GM12872 (cell line): ENCODE data around the gene UBASH3B.

Source experiments
- TF ChIP-seq, protein P1 (sequence below): IDR thresholded peaks from 3 replicates; pipeline ENCODE4 v1.5.1; 2011; ENCODE audit warnings: low read depth, mild to moderate bottlenecking, low read length, moderate library complexity; ENCODE audit not compliant: insufficient read depth

UBASH3B gene

GRCh38 chr11:122728561-122728960 is 73.0 kb downstream of the UBASH3B start:
- TF ChIP-seq, protein P1, sequence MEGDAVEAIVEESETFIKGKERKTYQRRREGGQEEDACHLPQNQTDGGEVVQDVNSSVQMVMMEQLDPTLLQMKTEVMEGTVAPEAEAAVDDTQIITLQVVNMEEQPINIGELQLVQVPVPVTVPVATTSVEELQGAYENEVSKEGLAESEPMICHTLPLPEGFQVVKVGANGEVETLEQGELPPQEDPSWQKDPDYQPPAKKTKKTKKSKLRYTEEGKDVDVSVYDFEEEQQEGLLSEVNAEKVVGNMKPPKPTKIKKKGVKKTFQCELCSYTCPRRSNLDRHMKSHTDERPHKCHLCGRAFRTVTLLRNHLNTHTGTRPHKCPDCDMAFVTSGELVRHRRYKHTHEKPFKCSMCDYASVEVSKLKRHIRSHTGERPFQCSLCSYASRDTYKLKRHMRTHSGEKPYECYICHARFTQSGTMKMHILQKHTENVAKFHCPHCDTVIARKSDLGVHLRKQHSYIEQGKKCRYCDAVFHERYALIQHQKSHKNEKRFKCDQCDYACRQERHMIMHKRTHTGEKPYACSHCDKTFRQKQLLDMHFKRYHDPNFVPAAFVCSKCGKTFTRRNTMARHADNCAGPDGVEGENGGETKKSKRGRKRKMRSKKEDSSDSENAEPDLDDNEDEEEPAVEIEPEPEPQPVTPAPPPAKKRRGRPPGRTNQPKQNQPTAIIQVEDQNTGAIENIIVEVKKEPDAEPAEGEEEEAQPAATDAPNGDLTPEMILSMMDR = no peak

DNA sequence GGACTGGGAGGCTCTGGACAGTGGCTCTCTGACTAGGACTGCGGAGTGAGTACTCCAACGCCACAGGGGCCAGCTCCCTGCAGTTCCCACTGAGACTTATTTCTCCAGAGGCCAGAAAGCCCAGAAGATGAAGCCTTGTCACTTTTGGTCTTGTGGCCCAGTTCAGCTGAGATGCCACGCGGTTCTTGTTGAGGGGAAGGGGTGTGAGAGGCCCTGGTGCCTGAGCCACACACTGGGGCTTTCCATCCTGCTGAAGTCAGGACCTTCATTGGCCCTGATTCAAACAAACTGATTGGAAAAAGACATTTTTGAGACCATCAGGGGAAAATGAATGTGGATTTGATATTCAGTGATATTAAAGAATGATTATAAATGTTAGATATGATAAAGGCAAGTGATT is 73.6 kb downstream of the UBASH3B start:
- TF ChIP-seq, protein P1 = no peak

GRCh38 chr11:122731500-122731913 is 76.0 kb downstream of the UBASH3B start:
- TF ChIP-seq, protein P1 = no peak

- TF ChIP-seq, protein P1 = no peak
These were observed 77.1 kb downstream of the UBASH3B start for GRCh38 chr11:122732342-122733315.

DNA sequence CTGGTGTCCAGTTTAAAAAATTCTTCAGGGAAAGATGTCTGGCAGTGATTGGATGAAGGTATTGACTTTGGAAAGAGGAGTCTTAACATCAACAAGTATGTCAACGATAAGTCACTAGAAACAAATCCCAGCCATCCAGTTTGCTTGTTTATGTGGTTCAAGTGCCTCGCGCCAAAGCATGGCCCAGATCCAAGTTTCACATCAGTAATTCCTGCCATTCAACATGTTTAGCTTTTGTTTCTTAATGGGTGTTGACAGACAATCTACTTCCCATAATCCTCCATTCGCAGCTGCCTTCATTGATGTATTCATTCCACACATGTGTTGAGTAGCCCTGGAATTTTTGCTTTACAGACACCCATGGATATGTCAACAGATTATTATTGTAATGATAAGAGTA is 77.8 kb downstream of the UBASH3B start:
- TF ChIP-seq, protein P1 = no peak

GRCh38 chr11:122734848-122735496 is 79.5 kb downstream of the UBASH3B start:
- TF ChIP-seq, protein P1 = no peak

DNA sequence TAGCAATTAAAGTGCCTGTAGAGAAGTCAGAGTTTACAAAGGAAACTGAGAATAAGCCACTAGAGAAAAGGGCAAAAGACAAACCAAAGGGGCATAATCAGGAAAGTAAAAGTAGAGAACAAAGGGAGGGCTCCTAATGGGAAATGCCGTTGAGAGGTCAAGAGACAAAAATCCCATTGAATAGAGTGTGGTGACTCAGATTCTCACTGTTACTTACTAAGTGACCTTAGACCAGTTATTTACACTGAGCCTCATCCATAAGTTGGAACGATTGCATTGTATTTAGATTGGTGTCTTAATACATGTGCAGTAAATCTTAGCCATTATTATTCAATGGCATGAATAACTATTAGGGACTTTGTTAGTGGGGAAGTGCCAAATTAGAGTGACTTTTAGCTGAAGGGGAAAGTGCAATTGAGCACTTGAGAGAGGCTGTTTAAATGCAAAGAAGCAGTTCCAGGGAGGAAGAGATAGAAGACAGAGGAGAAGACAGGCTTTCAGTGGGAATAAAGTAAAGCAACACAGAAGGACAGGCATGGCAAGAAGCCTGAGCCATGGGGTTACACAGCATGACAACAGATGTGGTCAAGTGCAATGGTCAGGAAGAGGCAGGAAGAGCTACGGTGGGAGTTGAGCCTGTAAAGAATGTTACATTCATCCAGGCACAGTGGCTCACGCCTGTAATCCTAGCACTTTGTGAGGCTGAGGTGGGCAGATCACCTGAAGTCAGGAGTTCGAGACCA is 82.6 kb downstream of the UBASH3B start:
- TF ChIP-seq, protein P1 = no peak
